T47D (cell line): Measurements from ENCODE around the gene RAB23.
A peak's percentile ranks its signal among the peaks of the same experiment; 100 is the strongest.

ENCODE experiments used
- DNase-seq, 2 experiments: peaks; one replicate each; pipeline versions ENCODE4 v3.0.0 to v3.0.0-alpha.2; 2011 to 2012; ENCODE audit warnings: low read depth in 1 of 2, low spot score in 1 of 2
- JUND ChIP-seq: IDR thresholded peaks from 2 replicates; pipeline ENCODE4 v1.6.1; 2012; ENCODE audit warnings: low read depth
- in situ Hi-C: cut with HindIII; loops from 2 replicates; pipeline ENCODE4 v1.10.0; 2016; ENCODE audit warnings: low sequenced_read_pairs, low pct_unique_long_range_greater_than_20kb

The RAB23 gene

GRCh38 chr6:57221936-57222742 is at the start of gene RAB23:
RAB23 (minus strand) TSS chr6:57222307; CDS start chr6:57210380, 11,927 bp downstream.
- in situ Hi-C loops = no loop called here
- DNase-seq = peak; percentile 64 to 86
- no peak for TF ChIP-seq JUND

- TF ChIP-seq JUND = no peak
- in situ Hi-C loops = no loop called here
- DNase-seq = no peak
Observed at GRCh38 chr6:57268294-57268640, 46.2 kb upstream of the RAB23 start.

DNA sequence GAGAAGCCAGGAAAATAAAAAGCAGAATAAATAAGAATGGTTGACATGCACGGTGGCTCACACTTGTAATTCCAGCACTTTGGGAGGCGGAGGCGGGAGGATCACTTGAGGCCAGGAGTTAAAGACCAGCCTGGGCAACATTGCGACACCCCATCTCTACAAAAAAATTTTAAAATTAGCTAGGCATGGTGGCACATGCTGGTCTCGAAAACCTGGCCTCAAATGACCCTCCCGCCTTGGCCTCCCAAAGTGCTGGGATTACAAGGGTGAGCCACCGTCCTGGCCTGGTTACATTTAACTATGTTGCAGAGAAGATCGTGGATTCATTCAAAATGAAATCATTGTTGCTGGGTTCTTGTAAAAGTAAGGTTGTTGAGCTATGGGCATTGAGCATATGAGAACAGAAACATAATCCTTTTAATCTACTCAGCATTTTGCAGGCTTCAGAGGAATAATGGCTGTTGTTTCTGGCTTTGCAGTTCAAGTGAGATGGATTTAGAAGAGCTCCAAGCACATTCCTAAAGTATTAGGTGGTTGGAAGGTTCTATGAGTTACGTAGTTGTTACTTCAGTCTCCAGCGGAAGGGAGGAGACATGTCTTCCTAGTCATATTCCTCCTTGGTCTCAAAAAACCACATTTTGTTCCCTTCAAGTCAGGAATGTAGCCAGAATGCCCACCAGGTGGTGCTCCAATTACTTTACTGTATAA is 45.6 kb upstream of the RAB23 start:
- in situ Hi-C loops = no loop called here
- DNase-seq = peak; percentile 19 to 74
- TF ChIP-seq JUND = no peak

DNA sequence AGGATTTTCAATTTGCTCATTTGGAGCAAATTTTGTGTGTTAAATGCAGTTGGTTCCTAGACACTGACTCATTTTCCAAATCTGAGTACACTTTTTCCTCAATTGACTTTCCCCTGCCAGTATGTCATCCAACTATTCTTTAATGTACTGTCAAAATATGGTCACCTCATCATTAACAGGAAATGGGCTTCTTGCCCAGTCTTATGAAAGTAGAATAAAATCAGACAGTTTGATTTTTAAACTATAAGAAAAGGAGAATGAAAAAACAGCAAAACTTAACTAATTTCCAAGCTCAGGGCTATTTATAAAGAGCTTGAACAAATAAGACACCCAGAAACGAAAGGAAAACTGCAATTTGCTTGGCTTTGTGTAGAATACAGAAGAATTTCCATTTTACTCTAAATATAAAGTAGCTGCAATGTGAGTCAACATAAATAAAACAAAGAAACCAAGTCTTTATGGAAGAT is 43.7 kb upstream of the RAB23 start:
- in situ Hi-C loops = no loop called here
- no peak for DNase-seq
- TF ChIP-seq JUND = no peak

DNA sequence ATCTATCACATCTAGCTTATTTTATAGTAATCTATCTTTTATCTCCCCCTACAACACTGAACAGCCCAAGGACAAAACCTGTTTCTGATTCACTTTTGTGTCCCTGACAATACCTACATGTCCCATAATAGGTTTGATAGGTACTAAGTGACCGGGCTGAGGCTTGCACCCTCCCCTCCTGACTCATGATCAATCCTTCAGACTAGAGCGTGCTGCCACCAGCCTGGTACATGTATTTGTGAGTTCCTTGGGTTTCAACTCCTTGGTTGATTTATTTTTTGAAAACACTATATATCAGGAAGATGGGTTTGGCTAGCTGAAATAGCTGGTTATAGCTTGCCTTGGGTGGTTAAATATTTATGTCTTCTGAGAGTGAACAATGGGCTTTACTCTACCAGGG is 41.6 kb upstream of the RAB23 start:
- TF ChIP-seq JUND = no peak
- in situ Hi-C loops = no loop called here
- no peak for DNase-seq

DNA sequence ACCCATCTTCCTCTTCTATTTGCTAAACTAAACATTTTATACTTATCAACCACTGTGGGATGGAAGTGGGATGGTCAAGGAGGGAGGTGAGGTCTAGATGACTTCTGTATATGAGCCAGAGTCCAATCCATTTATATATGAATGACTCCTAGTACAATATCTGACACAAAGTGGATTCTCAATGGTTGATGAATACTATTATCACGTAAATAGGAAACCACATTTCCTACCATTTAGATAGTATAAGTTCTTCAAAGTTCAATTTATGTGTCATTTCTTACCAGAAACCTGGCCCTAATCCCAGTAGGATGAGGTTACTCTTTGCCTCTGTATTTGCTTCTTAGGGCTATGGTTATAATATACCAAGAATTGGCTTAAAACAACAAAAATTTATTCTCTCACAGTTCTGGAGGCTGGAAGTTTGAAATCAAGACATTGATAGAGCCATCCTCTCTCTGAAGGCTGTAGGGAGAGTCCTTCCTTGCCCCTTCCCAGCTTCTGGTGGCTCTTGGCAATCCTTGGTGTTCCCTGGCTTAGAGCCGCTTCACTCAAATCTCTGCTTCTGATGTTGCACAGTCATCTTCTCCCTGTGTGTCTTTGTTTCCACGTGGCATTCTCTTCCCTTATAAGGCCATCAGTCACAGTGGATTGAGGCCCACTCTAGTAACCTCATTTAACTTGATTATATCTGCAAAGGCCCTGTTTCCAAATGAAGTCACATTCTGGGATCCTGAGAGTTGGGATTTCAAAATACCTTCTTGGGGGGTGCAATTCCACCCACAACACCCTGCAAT is 41.0 kb upstream of the RAB23 start:
- in situ Hi-C loops = no loop called here
- TF ChIP-seq JUND = no peak
- no peak for DNase-seq

DNA sequence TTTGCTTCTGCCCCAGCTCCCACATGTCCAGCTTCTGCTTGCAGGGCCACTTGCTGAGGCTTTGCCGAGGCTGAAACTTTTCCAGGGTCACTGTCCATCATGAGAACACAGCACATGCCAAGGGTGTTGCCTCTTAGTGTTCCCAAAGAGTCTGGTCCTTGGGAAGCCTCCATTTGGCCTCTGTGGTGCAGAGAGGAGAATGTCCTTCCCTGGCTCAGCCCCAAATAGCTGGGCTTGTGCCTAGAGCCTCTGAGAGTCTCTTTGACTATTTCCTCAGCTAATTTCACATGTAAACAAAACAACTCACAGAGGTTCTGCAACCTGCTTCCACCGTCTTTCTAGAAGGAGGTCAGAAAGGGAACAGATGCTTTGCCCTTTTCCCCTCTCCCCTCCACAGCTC is 40.4 kb upstream of the RAB23 start:
- DNase-seq = no peak
- no peak for TF ChIP-seq JUND
- in situ Hi-C loops = no loop called here

DNA sequence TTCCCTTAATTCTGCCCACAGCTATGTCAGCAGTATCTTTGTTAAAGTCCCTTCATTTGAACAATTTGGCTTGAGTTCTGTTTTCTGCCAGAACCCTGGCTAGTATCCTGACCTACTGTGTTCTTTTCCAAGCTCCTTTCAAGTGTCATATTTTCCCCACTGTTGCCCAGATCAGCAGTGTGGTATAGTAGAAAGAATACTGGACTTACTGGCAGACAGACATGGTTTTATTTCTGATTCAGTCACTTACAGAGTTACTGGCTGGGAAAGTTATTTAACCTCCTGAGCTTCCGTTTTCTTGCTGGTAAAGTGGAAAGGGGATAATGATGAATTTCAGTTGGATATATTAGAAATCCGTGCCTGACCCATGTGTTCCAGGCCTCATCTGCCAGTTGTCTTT is 39.8 kb upstream of the RAB23 start:
- in situ Hi-C loops = no loop called here
- TF ChIP-seq JUND = no peak
- no peak for DNase-seq

- in situ Hi-C loops = no loop called here
- TF ChIP-seq JUND = no peak
Observed at GRCh38 chr6:57259064-57259463, 37.0 kb upstream of the RAB23 start.

GRCh38 chr6:57257911-57258541 is 35.9 kb upstream of the RAB23 start:
- in situ Hi-C loops = no loop called here
- DNase-seq = no peak
- TF ChIP-seq JUND = no peak

More at GRCh38 chr6:57259064-57259463, 37.0 kb upstream of the RAB23 start:
- DNase-seq = no peak

DNA sequence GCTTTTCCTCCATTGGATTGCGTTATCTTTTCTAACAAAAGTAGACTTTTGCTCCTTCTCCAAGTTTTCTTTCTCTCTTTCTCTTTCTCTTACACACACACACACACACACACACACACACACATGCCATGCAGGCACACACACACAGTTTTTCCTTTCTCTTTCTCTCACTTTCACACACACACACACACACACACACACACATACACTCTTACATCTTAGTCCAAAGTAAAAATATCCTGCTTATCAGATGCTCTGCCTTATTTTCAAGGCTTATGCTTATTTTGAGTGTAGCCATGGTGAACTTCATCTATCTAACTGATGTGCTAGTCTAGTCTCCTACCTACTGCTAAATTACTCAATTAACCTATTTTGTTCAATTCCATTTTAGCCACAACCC is 34.4 kb upstream of the RAB23 start:
- DNase-seq = no peak
- no peak for TF ChIP-seq JUND
- in situ Hi-C loops = no loop called here

- in situ Hi-C loops = no loop called here
- no peak for DNase-seq
- TF ChIP-seq JUND = no peak
Observed at GRCh38 chr6:57255451-57256169, 33.5 kb upstream of the RAB23 start.
